ENCODE measurements around the gene PRDX6.
"Not testable (repeated sequence)": the region's sequence is repeated elsewhere in the genome, so short reads cannot be mapped to it uniquely, and the experiment has no call there.

PRDX6 gene

GRCh38 chr1:173477286-173478093, at the start of gene PRDX6:
Gene PRDX6, plus strand, starts transcription at chr1:173477335. Its CDS starts 63 bp downstream, at chr1:173477398.
- DNase-seq = peak; percentile 66

- no peak for DNase-seq
Observed at GRCh38 chr1:173429471-173430402, 47.4 kb upstream of the PRDX6 start.

GRCh38 chr1:173430677-173431303, 46.3 kb upstream of the PRDX6 start:
- no peak for DNase-seq

- DNase-seq = peak; percentile 62
Observed at GRCh38 chr1:173431304-173432045, 45.7 kb upstream of the PRDX6 start.

GRCh38 chr1:173432331-173432730, 44.8 kb upstream of the PRDX6 start:
- no peak for DNase-seq

GRCh38 chr1:173433751-173434326, 43.3 kb upstream of the PRDX6 start:
- DNase-seq = no peak

- no peak for DNase-seq
Observed at GRCh38 chr1:173436841-173437428, 40.2 kb upstream of the PRDX6 start.

- DNase-seq = no peak
Observed at GRCh38 chr1:173438675-173439074, 38.5 kb upstream of the PRDX6 start.

GRCh38 chr1:173440430-173440829, 36.7 kb upstream of the PRDX6 start:
- DNase-seq = no peak

- no peak for DNase-seq
Observed at GRCh38 chr1:173444757-173445156, 32.4 kb upstream of the PRDX6 start.

GRCh38 chr1:173445164-173445563, 32.0 kb upstream of the PRDX6 start:
- DNase-seq = no peak

- no peak for DNase-seq
Observed at GRCh38 chr1:173445656-173446055, 31.5 kb upstream of the PRDX6 start.

- no peak for DNase-seq
Observed at GRCh38 chr1:173447224-173447623, 29.9 kb upstream of the PRDX6 start.

GRCh38 chr1:173448945-173449344, 28.2 kb upstream of the PRDX6 start:
- DNase-seq = no peak

GRCh38 chr1:173451981-173452380, 25.2 kb upstream of the PRDX6 start:
- DNase-seq = peak; percentile 24

GRCh38 chr1:173453982-173454381, 23.2 kb upstream of the PRDX6 start:
- no peak for DNase-seq

- DNase-seq = no peak
Observed at GRCh38 chr1:173454966-173455524, 22.1 kb upstream of the PRDX6 start.

GRCh38 chr1:173459885-173460284, 17.2 kb upstream of the PRDX6 start:
- DNase-seq = no peak

- DNase-seq = not testable (repeated sequence)
Observed at GRCh38 chr1:173462666-173463065, 14.5 kb upstream of the PRDX6 start.

GRCh38 chr1:173464185-173464584, 12.9 kb upstream of the PRDX6 start:
- DNase-seq = not testable (repeated sequence)

- DNase-seq = no peak
Observed at GRCh38 chr1:173467426-173467825, 9.7 kb upstream of the PRDX6 start.
